Bone marrow (tissue), 2 donors: Measurements from ENCODE around the gene LIF.
A peak's percentile ranks its signal among the peaks of the same experiment; 100 is the strongest.
"Not testable (repeated sequence)": the region's sequence is repeated elsewhere in the genome, so short reads cannot be mapped to it uniquely, and the experiment has no call there.

Source experiments
- DNase-seq, 2 donors: peaks; one replicate each; lab custom pipeline; 2025; lab: John Stamatoyannopoulos, UW

Gene LIF

DNA sequence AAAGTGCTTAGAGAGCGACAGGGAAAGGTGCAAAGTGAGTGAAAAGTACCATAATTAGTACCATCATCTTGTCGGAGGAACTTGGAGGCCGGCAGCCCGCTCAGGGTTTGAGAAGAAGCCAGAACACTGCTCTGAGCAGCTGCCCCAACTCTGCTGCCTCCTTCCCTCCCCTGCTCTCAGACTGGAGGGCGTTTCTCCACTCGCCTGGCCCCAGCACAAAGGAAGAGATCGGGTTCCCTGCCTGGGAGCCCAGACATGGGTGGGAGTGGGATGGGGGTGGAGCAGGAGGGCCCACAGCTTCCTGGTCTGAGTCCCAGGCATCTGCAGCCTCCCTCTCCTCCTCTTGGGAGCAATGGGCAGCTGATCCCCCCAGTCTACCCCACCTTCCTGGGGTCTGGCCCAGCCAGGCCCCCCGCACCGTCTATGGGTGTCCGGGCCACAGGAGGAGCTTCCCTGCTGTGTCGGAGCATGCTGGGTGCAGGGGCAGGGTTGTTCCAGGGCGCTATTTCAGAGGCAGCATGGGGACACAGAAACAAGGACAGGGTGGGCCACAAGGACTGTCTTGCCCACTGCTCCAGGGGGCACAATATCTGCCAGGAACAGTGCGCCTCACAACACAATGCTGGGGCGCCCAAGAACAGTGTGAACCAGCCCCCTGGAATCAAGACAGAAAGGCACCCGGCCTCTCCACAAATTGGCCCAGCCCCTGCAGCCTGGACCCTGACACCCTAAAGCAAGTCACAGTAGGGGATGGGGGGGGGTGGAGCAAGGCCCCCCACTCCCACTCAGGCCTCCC lies 4.8 kb downstream of the LIF start:
- no peak for DNase-seq

DNA sequence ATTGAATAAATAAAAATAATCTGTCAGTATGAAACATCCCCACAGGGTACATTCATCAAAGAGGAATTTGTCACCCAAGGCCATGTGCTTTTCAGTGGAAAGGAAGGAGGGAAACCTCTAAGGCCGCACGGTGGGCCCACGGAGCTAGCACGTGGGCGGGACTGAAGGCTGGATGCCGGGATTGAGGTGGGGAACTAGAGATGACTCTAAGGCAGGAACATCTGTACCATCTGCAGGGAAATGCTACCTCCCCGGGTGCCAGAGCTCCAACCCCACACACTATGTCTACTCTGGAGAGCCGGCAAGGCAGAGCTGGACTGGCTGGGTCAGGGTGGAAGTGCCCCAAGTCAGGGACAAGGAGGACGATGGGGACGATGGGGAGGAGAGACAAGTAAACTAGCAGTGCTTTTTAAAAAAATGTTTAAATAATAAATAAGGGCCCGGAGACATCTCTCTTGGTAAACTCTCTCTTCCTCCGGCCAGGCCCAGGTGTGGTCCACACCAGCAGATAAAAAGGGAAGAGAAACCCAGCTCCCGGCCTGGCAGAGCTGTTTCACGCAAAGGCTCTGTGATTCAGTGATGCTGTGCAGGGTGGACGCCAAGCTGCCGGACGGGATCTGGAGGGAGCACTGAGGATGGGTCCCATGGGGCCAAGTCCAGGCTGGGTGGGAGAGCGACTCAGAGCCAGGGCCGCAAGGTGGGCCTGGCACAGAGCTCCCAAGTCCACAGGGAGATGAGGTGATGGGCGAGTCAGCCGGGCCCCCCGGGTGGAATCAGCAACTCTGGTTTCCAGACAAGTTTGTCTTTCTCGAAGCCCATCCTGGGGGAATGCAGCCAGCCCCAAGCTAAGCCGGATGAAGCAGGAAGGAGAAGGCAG lies 5.8 kb downstream of the LIF start:
- no peak for DNase-seq

DNA sequence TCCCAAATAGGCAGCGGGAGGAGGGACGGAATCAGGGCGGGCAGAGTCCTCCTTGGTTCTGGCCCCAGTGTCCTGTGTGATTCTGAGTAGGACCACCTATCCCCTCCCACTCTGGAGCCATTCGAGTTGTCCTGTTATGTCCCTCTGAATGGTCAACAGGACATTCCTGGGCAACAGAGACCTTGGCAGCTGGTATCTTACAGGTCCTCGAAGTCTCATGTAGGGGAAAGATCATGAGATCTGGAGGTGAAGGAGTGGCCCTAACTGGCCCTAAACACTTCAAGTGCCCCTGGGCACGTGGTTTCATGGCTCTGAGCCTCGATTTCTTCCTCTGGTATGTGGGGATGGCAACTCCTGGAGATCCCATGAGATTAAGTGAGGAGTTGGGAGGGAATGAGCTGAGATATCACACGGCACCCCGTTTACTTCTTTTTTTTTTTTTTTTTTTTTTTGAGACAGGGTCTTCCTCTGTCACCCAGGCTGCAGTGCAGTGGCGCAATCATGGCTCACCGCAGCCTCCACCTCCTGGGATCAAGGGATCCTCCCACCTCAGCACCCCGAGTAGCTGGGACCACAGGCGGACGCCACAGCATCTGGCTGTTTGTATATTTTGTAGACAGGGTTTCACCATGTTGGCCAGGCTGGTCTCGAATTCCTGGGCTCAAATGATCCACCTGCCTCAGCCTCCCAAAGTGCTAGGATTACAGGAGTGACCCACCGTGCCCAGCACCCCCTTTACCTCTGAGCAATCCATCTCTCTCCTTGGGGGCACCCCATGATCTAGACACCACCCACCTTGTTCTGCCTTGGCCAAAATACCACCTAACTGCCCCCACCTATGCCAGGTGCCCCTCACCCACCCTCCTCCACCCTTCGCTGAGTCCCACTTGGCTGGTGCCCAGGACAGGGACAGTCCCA lies 6.8 kb downstream of the LIF start:
- DNase-seq: no peak

DNA sequence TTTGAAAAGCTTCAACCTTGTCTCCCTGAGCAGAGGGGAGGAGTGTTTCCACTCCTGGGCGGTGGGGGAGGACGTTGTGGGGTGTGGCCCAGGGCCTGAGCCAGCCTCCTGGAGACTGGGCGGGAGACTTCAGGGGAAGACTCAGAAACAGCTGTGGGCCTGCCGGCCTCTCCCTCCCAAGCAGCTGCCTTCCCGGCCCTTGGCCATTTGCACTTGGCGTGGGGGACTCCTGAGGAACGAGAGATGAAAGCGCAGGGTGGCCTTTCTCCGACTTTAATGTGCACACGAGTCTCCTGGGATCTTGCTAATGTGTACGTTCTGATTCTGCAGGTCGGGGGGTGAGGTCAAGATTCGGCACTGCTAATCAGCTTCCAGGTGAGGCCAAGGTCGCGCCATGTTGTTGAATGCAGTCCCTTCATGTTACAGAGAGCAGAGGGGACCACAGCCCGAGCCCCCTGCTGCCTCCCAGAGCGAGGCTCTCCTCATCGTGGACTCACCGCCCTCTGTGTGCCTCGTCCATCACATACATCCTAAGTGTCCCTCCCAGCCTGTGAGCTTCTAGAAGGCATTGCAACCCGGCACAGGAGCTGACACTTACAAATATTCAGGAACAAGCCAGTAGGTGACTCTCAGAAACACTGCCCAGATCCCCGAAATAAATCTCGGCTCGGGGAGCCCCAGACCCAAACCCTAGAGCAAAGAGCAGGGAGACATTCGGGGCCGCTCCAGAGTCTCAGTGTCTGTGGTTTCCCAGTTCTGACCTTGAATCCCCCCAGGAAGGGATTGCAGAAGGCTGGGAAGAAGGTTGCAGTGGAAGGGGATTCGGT lies 7.7 kb downstream of the LIF start:
- DNase-seq: no peak

DNA sequence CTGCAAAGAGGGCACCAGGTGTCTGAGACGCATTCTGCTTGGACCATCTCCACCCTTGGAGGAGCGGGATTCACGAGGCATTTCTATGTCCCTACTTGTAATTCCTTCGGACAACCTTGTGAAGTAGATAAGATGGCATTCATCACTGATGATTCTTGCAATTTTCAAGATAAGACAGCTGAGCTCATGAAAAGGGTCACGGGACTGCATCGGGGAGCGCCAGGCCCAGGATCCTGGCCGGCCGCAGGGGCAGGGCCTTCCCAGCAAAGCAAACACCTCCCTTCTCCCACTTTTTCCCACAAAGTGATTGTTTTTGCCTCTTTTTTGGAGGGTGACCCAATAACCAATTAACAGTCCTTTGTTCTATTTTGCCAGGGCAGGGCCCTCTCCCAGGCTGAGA lies 8.4 kb downstream of the LIF start:
- DNase-seq: no peak

DNA sequence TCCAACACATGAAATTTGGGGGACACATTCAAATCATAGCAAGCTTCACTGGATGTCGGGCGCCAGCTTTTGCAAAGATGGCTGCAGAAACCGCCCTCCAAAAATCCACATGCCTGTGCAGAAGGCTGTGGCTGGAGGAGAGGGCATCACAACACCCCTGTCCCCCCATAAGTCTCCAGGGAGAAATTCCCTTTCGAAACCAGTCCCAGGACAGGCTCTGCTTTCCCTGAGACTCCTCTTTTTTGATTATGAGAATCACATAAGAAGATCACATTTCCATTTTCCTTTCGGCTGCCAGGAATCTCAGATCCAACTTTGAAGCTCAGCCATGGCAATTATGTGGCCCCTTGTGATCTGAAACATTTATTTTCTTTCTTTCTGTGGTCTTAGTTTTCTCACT lies 9.7 kb downstream of the LIF start:
- DNase-seq: no peak

DNA sequence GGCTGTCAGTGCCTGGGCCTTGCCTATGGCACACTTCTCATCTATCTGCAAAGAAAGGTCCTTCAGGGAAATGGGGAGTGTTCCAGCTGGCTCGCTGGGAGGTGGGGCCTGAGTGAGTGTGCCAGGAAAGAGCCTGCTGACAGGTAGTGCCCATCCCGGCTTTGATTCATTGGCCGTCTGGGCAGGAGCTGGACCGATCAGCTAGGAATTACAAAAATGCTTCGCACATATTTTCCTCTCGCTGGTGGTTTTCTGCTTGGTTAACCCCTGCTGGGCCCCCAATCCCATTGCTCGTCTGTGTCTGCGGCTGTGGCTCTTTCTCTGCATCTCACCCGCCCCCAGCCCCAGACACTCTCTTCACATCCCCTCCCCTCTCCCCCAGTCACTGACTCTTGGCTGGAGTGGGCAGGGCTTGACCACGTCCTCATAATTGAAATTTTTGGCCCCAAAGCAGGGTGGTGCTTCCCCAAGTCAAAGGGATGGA lies 10.8 kb downstream of the LIF start:
- DNase-seq: no peak

DNA sequence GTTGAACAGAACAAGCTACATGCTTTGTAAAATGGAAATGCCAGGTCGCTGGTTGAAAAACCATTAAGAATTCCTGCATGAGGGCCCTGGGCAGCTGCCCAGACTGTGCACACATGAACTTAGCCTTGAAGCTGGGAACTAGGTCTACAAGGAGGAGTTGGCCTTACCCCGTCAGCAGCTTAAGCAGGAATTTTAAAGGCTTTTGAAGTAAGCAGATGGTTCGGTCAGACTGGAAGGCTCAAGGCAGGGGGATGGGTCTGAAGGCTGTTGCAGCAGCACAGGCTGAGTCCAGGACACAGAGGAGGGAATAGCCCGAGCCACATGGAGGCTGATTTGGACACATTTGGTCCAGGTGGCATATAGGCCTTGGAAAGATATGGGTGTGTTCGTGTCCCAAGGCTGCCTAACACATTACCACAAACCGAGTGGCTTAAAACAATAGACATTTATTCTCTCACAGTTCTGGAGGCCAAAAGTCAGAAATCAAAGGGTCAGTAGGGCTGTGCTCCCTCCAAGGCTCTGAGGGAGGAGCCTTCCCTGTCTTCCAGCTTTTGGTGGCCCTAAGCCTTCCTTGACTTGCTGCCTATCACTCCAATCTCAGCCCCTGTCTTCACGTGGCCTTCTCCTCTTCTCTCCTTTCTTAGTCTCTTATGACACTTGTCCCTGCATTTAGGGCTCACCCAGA lies 11.6 kb downstream of the LIF start:
- DNase-seq: no peak

DNA sequence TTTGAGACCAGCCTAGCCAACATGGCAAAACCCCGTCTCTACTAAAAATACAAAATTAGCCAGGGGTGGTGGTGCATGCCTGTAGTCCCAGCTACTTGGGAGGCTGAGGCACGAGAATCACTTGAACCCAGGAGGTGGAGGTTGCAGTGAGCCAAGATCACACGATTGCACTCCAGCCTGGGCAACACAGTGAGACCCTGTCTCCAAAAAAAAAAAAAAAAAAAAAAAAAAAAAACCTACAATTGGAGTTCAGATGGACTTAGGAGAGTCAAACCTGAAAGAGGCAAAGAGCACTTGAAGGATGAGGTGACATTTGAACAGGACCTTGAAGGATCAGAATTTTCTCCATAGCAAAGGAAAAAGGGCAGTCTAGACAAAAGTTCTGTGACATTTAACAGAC lies 12.2 kb downstream of the LIF start:
- not testable (repeated sequence) for DNase-seq

DNA sequence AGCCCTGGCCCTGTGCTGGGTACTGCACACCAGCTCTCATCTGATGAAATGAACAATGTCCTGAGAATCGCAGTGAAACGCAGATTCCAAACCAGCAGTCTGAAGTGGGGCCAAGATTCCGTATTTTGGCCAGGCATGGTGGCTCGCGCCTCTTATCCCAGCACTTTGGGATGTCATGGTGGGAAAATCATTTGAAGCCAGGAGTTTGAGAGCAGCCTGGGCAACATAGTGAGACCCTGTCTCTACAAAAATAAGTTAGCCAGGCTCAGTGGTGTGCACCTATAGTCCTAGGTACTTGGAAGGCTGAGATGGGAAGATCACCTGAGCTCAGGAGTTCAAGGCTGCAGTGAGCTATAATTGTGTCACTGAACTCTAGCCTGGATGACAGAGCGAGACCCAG lies 13.0 kb downstream of the LIF start:
- DNase-seq: no peak

DNA sequence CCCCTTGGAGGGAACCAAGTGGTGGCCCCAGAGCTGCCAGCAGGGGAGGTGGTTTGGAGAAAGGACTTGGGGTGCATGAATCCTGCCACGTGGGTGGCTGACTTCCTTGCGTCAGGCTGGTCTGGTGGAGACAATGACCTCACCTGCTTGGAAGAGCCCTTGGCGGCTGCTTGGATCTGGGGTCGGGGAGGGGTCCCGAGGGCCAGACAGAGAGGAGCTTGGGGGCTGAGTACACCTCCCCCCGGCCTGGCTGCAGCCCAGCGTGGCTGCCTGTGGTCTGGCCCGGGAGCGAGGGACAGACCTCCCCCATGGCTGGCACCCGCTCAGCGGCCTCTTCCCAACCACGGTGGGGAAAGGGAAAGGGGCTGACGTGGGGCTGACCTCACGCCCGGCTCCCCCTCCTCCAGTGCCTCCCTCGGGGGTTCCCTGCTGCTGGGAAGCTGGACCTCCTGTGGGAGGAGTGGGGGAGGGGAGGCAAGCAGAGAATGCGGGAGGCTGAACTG lies 13.8 kb downstream of the LIF start:
- no peak for DNase-seq

DNA sequence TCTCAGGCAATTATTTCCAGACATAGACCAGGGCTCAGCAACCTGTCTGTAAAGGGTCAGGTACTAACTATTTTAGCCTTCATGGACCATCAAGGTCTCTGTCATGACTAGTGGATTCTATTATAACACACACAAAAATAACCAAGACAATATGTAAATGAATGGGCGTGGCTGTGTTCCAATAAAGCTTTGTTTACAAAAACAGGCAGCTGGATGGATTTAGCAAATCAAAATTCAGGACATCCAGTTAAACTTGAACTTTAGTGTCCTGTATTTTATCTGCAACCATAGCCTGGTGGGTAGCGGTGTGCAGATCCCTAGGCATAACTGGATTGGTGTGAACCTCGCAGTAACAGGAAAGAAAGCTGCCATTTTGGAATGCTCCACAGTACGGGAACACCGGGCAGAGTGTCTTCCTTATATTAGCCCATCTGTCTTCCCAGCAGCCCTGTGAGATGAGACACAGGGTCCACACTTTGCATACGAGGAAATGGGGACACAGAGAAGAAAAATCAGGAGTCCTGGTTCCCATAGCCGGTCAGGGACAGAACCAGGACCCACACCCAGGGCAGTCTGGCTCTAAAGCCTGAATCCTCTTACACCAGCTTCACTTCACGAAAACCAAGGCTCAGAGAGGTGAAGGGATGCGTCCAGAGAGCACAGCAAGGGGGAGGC lies 15.6 kb downstream of the LIF start:
- no peak for DNase-seq

DNA sequence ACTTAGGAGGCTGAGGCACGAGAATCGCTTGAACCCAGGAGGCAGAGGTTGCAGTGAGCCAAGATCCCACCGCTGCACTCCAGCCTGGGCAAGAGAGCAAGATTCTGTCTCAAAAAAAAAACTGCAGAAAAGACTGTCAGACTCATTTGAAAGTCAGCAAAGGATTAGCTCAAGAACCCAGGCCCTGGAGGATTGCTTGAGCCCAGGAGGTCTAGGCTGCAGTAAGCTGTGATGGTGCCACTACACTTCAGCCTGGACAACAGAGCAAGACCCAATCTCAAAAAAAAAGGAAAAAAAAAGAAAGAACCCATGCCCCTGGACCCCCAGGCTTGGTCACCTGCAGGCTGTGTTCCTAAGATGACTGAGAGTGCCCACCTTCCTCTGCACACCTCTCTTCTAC lies 16.2 kb downstream of the LIF start:
- DNase-seq: no peak

DNA sequence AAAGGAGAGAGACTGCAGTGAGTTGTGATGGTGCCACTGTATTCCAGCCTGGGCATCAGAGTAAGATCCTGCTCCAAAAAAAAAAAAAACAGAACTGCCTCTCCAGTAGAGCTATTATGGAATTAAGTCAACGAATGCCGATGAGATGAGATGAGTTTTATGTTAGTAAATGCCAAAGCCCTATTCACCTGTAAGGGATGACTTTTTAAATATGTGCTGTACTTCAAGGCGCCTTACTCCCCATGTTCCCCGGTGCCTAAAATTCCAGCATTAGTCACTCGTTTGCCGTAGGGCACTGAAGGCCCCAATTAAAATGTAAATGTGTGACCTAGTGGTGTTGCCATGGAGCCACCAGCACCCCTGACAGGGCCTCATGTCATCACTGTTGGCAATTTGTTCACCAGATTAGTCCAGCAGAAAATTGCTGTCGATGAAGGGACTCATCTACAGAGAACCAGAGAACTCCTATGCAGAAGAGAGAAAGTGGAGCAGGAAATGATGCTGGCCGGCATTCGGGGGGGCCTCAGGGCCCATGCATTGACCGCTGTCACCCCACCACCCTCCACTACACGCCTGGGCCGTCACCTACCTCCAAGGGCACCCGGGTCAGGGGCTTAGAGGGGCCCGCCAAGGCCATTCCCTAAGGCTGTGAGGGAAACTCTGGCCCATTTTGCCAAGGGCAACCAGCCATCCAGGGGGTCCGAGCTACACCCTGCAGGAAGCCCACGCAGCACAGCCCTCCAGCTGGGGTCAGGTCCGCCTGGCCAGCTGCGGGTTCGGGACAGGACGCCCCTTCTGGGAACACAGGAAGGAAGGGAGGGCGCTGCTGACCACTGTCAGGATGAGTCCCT lies 17.8 kb downstream of the LIF start:
- DNase-seq: no peak

DNA sequence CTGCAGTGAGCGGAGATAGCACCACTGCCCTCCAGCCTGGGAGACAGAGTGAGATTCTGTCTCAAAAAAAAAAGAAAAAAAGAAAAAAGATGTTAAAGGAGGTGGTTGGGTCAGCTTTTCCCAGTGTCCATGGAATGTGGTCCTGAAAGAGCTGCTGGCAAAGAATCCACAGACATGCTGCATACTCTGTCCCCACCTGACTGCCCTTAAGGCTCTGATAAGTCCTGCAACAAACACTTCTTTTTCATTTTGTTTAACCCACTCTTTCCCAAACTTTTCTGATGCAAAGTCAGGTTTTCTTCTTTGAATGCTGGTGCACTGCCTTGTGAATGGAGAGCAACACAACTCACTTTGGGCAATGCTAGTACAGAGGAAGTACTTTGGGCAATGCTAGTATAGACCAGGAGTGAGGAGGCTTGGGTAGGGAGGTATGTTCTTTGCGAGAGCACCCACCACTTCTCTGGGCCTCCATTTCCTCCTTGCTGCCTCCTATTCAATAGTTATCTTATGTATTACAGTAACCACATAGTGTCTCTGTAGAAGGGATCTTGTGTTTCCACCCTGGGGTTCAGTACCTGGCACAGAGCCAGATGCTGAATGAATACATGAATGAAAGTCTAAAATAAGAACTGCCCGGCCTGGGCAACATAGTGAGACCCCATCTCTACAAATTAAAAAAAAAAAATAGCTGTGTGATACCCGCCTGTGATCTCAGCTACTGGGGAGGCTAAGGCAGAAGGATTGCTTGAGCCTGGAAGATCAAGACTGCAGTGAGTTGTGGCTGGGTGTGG lies 18.9 kb downstream of the LIF start:
- peak in 1 of 2 donors; percentile 4 for DNase-seq

DNA sequence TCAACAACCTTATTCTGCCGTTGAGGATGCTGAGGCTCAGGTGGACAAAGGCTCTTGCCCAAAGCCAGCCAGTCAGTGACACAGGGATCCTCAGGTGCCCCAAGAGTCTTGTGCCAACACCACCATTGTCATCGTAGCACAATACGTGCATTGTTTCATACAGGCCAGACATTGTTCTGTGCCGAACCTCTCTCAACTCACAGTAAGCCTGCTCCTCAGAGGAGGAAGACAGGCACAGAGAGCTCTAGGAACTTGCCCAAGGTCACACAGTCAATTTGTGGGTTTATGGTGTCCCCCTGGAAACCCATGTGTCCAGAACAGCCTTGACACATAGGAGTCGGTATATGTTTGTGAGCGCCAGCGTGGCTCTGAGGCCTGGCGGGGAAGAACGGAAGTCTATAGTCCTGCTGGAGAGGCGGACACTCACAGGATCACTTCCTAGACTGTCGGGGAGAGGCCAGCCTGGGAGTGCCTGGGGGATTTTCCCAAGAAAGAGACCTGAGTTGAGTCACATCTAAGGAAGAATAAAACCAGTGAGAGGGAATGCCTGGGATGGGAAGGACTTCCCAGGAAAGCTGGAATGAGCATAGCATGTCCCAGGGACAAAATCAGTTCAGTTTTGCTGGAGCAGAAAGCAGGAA lies 20.2 kb downstream of the LIF start:
- no peak for DNase-seq

DNA sequence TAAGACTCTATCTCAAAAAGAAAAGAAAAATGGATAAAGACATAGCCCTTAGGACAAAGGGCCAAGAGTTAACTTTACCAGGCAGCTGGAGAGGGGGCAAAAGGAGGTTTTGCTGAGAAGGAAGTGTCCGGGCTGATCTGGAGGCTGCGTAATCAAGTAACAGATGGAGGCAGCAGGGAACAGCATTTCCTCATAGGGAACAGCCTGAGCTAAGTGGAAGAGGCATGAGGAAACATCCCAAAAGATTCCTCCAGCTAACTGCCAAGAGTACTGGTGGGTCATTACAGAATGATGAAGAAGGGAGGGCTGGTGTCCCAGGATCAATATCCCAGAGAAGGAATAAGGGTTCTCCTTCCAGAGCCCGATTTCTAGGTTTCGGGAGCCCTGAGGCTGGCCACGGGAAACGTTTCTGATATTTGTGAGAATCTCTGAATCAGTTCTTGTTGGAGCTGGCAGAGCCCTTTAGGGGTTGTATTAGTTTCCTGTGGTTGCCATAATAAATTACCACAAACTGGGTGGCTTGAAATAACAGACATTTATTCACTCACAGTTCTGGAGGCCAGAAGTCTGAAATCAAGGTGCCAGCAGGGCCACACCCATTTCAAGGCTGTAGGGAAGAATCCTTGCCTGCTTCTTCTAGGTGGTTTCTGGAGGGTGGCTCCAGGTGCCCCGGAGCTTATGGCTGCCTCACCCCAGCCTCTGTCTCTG lies 21.2 kb downstream of the LIF start:
- no peak for DNase-seq
